ENCODE results near the gene TBC1D8. TPM values are rescaled to one million over a fixed set of nuclear protein-coding genes. Genes with fewer than 3 reads are reported as not detected.

Gene TBC1D8
- total and polyA plus RNA-seq, 4 donors: 10.4 to 38.6 (median 13.4) TPM

DNA sequence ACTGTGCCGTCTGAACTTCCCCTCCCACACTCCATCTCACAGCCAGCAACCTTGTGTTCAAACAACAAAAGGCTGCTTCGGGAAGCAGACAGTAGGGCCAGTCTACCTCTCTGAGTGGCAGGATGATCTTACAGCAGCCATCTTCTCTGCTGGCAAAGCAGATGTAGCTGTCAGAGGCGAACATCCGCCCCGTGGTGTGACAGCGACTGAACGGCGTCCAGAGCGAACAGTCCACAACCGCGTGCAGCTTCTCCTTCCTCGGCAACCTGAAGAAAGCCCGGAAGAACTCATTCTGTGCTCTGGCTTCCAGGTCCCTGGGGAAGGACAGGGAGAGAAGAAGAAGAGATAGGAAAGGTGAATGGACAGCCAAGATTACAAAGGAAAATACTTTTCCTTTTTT is 111.1 kb downstream of the TBC1D8 start:
- no peaks in the 10 kb centered on the region for H3K27me3 ChIP-seq (ENCODE audit: control insufficient read depth in 4 of 4, insufficient read depth in 4 of 4, low read length in 3 of 4)
- DNase-seq (ENCODE audit: low spot score): no peak
- TF ChIP-seq RAD21 (IDR thresholded peaks at IDR 0.05) (no peak), HNF4G (IDR thresholded peaks at IDR 0.05) (no peak), ZBTB33 (IDR thresholded peaks at IDR 0.05) (no peak), JUND (IDR thresholded peaks at IDR 0.05) (no peak), HNF4A (conservative IDR thresholded peaks at IDR 0.05) (no peak), ATF3 (IDR thresholded peaks at IDR 0.05) (no peak), NR2F2 (IDR thresholded peaks at IDR 0.05) (no peak), EGR1 (IDR thresholded peaks at IDR 0.05; ENCODE audit: low read depth in 2 of 2) (no peak), FOXA2 (IDR thresholded peaks at IDR 0.05) (no peak)
- H3K4me3 ChIP-seq (ENCODE audit: low read depth in 1 of 3, low read length in 3 of 3): no peak overlapping the region
- H3K27ac ChIP-seq (ENCODE audit: low read depth in 1 of 2, low read length in 2 of 2): no peak overlapping the region
- H3K4me1 ChIP-seq (ENCODE audit: control insufficient read depth in 4 of 4, insufficient read depth in 4 of 4, low read length in 3 of 4): peaks cover 0 to 2% (median 0%) of the 10 kb centered on the region in 4 donors
- peaks cover 2 to 33% (median 20%) of the 10 kb centered on the region in 4 donors for H3K36me3 ChIP-seq (ENCODE audit: control insufficient read depth in 4 of 4, insufficient read depth in 3 of 4, low read depth in 1 of 4, low read length in 3 of 4)
- H3K9ac ChIP-seq (ENCODE audit: low read depth in 1 of 2, low read length in 2 of 2): no peak overlapping the region
- no peaks in the 10 kb centered on the region for H3K9me3 ChIP-seq (ENCODE audit: control insufficient read depth in 4 of 4, low read length in 3 of 4)
- 94% methylated on average over 13 of the region's 13 CpGs for WGBS

DNA sequence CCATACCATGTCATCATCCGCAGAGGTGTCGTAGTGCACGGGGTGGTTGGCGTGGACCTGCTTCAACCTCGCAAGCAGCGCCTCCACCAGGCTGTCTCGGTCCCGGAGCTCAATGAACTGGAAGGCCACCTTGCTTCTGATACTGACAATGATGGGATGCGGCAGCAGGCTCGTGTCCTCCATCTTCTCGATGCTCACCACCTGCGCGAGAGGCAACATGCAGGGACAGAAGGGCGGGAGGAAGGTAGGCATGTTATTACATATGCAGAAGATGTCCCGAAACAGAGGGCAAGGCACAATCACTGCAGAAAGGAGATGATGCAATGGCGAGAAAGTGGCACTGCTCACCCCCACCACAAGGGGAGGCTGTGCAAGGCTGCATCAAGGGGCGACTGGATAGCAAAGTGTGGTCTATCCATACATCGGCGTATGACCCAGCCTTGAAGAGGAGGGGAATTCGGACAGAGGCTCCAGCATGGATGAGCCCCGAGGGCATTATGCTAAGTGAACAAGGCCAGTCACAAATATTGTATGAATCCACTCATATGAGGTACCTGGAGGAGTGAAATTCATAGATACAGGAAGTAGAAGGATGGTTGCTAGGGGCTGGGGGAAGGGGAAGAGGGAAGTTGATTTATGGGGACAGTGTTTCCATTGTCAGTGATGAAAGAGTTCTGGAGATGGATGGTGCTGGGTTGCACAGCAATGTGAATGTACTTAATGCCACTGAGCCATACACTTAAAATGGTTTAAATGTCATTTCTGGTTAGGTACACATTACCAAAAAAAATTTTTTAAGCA is 112.5 kb downstream of the TBC1D8 start:
- peaks cover 2 to 40% (median 25%) of the 10 kb centered on the region in 4 donors for H3K36me3 ChIP-seq (ENCODE audit: control insufficient read depth in 4 of 4, insufficient read depth in 3 of 4, low read depth in 1 of 4, low read length in 3 of 4)
- 94% methylated on average over 21 of the region's 21 CpGs for WGBS
- H3K27ac ChIP-seq (ENCODE audit: low read depth in 1 of 2, low read length in 2 of 2): no peak overlapping the region
- H3K4me1 ChIP-seq (ENCODE audit: control insufficient read depth in 4 of 4, insufficient read depth in 4 of 4, low read length in 3 of 4): peaks cover 0 to 2% (median 0%) of the 10 kb centered on the region in 4 donors
- H3K27me3 ChIP-seq (ENCODE audit: control insufficient read depth in 4 of 4, insufficient read depth in 4 of 4, low read length in 3 of 4): no peaks in the 10 kb centered on the region
- H3K9me3 ChIP-seq (ENCODE audit: control insufficient read depth in 4 of 4, low read length in 3 of 4): no peaks in the 10 kb centered on the region
- TF ChIP-seq ATF3 (IDR thresholded peaks at IDR 0.05) (peak; percentile 76), HNF4A (conservative IDR thresholded peaks at IDR 0.05) (no peak), RAD21 (IDR thresholded peaks at IDR 0.05) (peak; percentile 59 to 82), MAX (IDR thresholded peaks at IDR 0.05) (no peak), SP1 (IDR thresholded peaks at IDR 0.05) (no peak)
- TF ChIP-seq, protein P1, sequence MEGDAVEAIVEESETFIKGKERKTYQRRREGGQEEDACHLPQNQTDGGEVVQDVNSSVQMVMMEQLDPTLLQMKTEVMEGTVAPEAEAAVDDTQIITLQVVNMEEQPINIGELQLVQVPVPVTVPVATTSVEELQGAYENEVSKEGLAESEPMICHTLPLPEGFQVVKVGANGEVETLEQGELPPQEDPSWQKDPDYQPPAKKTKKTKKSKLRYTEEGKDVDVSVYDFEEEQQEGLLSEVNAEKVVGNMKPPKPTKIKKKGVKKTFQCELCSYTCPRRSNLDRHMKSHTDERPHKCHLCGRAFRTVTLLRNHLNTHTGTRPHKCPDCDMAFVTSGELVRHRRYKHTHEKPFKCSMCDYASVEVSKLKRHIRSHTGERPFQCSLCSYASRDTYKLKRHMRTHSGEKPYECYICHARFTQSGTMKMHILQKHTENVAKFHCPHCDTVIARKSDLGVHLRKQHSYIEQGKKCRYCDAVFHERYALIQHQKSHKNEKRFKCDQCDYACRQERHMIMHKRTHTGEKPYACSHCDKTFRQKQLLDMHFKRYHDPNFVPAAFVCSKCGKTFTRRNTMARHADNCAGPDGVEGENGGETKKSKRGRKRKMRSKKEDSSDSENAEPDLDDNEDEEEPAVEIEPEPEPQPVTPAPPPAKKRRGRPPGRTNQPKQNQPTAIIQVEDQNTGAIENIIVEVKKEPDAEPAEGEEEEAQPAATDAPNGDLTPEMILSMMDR (IDR thresholded peaks at IDR 0.05; ENCODE audit: low read depth, low read length, missing input control): peak; percentile 52
- DNase-seq (ENCODE audit: low spot score): no peak
- H3K9ac ChIP-seq (ENCODE audit: low read depth in 1 of 2, low read length in 2 of 2): no peak overlapping the region
- H3K4me3 ChIP-seq (ENCODE audit: low read depth in 1 of 3, low read length in 3 of 3): no peak overlapping the region
